DMS114 treated with DMSO at 0.1 percent for 48 hours (cell line): ENCODE measurements around the gene ARL17A.
"Not testable (repeated sequence)": the region's sequence is repeated elsewhere in the genome, so short reads cannot be mapped to it uniquely, and the experiment has no call there.

Experiments
- DNase-seq: peaks from one replicate; lab custom pipeline; 2025; ENCODE audit not compliant: unreplicated experiment; lab: John Stamatoyannopoulos, UW

Gene ARL17A

DNA sequence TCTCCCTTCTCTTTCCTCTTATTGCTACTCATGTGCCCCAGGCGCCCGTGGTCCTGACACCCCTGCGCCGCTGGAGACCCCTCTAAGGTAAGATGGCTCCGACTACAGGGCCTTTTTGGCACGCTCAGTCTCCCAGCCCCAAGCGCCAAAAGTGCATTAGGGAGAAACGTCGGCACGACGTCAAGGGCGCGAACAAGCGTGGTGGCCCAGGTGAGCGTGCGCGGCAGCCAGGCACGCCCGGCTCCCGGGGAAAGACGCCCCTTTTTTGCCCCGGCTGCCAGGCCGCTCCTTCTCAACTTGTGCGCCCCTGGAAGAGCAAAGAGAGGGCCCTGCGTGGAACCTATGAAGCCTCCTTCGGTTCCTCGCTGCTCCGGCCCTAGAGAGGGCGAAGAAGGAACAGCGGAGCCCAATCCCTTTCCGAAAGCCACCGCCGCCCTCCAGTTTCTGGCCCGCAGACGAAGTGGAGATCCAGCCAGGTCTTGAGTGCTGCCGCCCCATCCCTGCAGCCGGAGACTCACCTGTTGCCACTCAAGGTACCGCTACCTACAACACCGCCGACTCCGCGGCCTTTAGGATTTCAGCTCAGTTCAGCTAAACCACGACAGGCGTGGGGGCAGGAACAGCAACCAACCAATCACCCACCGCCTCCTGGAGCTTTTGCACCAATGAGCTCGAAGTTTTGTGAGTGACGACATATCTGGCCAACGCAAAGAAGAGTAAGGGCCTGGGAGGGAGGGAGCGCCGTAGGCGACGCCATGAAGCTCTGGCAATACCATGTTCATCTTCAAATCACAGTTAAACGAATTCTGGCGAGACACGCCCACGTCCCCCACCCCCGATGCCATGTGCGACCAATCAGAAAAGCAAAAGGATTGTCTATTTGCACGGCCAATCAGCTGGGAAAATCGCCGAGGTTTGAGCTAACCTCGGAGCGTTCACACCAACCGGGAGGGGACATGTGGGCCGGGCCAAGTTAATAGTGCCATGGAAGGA, at the start of gene ARL17A:
Gene ARL17A, minus strand, starts transcription at position 609 of the 993 bp plus-strand sequence. CDS start 3,369 bp downstream, outside the sequence.
- DNase-seq, result not testable (repeated sequence)

DNA sequence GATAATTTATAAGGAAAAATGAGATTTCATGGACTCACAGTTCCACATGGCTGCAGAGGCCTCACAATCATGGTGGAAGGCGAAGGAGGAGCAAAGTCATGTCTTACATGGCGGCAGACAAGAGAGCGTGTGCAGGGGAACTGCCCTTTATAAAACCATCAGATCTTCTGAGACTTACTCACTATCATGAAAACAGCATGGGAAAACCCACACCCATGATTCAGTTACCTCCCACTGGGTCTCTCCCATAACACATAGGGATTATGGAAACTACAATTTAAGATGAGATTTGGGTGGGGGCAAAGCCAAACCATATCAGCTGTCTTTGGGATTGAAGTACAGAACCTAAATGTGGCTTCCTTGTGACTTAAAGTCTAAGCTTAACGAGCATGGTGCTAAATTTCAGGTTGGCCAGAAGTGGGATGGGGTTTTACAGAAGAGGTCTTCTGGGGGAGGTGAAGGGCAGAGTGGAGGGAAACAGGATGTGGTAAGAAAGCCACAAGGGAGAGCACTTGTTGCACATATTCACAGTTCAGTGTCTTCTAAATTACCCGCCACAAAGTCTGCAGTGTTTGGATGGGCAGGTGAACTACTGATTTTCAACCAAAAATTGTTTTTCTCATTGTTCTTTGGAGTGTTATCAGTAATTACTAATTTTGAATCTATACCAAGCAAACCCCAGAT, 49.4 kb upstream of the ARL17A start:
- not testable (repeated sequence) for DNase-seq

DNA sequence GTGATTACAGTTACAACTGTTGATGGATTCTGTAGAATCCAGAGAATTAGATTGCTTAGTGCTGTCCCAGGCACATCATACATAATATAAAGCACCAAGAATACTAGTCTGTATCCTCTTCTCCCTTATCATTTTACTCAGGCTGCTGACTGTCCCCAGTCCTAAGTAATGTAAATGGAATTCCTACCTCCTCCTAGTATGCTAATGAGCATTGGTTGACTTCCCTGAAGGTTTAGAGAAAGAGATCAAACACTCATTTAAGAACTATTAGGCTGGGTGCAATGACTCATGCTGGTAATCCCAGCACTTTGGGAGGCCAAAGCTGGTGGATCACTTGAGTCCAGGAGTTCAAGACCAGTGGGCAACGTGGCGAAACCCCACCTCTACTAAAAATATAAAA, 48.0 kb upstream of the ARL17A start:
- DNase-seq, result not testable (repeated sequence)

DNA sequence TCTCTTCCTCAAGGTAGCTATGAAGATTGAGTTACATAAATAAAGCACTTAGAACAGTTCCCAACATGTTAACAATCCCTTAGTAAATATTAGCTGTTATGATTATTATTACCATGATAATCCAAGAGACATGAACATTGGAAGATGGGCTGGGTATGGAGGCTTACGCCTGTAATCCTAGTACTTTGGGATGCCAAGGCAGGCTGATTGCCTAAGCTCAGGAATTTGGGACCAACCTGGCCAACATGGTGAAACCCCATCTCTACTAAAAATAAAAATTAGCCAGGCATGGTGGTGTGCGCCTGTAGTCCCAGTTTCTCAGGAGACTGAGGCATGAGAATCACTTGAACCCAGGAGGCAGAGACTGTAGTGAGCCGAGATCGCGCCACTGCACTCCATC, 45.2 kb upstream of the ARL17A start:
- DNase-seq, result not testable (repeated sequence)

DNA sequence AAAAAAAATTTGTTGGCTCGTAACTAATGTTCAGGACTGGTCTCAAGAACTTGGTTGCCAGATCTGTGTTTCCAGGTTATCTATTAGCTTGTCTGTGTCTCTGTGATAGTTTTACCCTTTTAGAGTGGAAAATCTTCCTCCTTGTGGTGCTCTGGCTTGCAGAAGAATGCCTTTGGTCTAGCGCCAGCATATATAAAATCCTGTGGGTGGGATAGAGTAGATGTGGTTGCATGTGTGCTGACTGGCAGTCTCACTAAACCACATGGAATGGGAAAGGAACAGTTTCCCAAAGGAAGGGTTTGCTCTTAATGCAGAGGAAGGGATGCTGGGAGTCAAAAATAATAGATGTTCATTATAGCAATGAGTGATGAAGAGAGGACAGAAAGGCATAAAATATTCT, 44.3 kb upstream of the ARL17A start:
- not testable (repeated sequence) for DNase-seq

DNA sequence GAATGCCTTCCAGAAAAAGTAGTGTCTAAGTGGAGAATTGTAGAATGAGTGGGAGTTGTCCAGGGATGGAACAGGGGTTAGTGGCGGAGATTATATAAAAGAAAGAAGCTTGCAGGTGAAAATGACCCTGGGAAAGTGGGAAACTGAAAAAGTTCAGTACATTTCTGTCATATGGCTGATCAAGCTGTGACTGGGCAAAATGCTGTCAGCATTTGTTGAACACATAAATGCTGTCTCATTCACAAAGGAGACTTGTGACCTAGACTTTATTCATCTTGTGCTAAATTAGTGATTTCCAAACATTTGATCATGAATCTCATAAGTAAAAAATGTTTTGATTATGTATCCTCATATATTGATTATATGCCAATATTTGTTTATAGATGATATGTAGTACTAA, 39.5 kb upstream of the ARL17A start:
- DNase-seq, result not testable (repeated sequence)

DNA sequence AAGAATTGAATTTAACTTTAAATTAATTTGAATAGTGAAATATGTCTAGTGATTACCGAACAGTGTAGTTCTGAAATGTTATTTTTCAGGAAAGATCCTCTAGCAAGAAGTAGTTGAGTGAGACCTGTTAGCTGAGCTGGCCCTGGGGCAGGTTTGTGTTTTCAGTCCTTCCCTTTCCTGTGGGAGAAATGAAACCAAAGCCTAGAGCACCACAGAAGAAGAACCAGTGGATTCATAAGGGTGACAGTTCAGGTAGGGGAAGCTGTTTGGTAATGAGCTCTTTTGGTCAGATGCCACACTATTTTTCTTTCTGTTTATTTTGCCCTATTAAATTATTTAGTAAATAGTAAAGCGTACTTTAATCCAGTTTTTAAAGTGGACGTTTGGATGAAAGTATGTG, 37.6 kb upstream of the ARL17A start:
- not testable (repeated sequence) for DNase-seq

DNA sequence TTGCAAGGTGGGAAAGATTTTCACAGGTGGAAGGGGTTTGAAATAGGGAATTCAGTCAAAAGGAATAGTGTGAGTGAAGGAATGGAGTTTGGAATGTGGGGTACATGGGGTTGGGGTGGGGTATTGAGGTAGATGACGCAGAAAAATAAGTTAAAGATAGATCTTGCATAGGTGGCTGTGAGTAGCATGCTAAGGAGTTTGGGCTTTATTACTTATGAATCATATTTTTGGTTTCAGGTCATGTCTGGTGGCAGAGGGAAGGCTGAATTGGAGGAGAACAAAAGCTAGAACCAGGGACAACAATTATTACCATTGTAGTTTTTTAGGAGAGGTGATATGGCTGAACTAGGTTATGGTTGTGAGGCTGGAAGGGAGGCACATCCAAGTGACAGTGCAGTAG, 34.4 kb upstream of the ARL17A start:
- not testable (repeated sequence) for DNase-seq

DNA sequence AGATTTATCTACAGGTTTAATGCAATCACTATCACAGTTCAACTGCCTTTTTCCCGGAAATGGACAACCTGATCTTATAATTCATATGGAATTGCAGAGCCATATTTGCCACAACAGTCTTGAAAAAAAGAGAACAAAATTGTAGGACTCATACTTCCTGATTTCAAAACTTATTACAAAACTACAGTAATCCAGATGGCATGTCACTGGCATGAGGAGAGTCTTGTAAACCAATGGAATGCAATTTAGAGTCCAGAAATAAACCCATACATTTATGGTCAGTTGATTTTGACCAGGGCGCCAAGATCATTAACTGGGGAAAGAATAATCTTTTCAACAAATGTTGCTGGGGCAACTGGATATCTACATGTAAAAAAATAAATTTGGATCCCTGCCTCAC, 31.8 kb upstream of the ARL17A start:
- DNase-seq, result not testable (repeated sequence)

DNA sequence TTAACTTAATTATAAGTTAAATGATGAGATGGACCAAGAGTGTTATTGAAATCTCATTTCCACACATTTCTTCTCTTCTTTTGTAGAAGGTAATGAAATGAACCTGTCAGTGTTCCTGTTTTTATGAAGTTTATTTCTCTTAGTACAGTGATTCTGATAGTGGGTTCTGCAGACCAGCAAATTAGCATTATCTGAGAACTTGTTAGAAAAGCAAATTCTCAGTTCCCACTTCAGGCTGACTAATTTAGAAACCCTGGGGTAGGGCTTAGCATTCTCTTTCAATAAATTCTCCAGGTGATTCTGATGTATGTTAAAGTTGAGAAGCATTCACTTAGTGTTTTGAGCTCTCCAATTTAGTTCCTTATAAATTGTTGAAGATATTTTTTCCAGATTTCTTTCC, 23.6 kb upstream of the ARL17A start:
- DNase-seq, result not testable (repeated sequence)

DNA sequence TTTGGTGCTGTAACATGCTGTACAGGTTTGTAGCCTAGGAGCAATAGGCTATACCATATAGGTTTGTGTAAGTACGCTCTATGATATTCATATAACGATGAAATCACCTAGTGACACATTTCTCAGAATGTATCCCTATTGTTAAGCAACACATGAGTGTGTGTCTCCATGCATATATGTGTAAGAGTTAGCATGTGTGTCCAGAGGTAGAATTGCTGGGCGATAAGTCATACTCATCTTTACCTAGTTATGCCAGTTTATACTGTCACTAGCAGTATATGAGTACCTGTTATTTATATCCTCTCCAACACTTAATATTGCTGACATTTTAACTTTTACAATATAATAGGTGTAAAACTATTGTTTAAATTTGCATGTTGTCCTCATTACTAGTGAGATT, 21.3 kb upstream of the ARL17A start:
- DNase-seq, result not testable (repeated sequence)

DNA sequence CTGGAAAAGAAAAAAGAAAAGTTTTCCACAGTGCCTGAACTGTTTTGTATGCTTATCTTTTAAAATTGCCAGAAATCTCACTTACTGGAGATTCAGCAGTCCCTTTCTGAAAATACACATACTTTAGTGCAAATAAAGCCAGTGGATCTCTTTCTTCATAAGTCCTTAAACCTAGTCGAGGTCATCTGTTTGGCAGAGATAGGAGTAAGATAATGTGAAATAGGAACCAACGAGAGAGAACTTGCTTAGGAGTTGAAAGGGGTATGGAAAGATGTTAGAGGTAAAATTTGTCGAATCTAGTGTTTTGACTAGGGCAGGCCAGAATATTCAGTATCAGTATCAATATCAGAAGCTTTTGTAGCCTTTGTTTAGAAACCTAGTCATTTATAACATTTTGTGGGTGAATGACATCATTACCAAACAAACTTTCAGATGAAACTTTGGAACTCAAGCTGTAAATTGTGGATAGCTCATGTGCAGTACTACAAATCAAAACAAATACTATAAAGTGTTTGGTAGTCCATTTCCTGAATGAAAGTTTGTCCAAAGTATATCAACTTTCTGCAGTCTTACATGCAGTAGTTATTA, 18.9 kb upstream of the ARL17A start:
- not testable (repeated sequence) for DNase-seq

DNA sequence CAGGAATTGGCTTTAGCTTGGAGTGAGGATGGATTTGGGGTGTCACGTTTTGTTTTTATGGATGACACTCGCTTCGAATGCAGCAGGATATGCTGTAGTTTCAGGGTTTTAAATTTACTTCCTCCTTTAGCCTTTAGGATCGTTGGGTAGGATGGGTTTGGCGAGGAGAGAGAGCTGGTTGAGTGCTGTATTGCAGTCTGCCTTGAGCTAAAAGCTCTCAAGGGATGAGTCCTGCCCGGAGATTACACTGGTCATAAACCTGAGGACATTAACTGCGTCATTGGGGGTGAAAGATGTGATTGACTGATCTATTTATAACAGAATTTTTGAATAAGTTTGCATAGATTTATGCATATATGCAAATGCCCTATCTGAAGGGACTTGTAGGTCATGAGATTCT, 11.8 kb upstream of the ARL17A start:
- DNase-seq, result not testable (repeated sequence)

DNA sequence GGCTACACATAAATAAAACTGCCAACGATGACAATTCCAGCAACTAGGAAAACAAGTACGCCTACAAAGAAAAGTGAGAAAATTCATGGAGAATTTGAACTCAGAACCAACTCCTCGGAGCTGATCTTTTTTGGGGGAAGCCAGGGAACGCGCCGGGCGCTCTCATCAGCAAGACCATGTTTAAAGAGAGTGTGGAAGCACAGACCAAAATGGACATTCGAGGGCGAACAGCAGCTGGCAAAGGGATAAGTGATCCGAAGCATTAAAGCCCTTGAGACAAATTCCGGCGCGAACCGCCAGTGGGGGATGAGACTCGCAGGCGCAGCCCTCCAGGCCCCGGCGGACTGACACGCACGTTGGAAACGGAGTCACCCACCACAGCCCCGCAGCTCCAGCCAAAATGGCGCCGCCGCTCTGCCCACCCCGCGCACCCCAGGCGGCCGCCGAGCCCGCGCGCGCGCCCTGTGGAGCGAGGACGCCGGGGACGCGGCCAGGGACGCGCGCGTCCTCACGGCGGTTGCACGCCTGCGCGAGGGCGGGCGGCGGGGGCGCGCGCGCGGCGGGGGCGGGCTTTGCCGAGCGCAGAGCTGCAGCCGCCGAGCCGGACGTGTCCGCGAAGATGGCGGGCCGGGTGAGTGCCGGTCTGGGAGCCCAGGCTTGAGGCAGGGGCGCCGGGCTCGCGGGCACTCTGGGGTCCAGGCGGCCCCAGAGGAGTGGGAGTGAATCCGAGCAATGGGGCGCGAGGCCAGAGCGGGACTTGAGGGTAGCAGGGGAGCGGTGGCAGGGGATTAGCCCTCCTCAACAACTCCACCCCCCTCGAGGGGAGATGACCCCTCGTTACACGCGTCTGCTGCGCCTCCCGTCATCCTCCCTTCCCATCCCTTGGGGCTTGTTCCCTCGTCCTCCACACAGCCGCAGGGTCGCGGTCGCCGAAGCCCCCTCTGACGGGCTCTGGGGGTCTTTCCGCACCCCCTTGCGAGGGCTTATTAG, 11.0 kb upstream of the ARL17A start, which contains the start of gene NSF:
Gene NSF, plus strand, starts transcription at position 513 of the 990 bp plus-strand sequence. Its CDS starts 107 bp downstream, at position 620.
- DNase-seq, result not testable (repeated sequence)

DNA sequence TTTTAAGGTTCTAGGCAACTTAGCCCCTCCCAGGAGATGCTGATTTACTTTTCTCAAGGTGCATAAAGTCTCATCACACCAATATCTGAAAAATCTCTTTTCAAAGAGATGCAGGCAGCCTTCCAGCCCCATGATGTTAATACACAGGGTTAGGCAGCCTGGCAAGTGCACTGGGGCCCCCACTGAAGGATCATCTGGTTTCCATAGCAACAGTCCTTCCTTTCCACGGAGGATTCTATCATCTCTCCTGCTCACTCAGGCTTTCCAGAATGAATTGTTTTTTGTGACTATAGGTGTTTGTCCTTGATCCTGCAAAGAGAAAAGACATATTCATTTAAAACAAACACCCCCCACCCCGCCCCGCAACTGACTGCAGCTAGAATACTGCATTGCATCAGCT, 6.0 kb upstream of the ARL17A start:
- DNase-seq, result not testable (repeated sequence)

DNA sequence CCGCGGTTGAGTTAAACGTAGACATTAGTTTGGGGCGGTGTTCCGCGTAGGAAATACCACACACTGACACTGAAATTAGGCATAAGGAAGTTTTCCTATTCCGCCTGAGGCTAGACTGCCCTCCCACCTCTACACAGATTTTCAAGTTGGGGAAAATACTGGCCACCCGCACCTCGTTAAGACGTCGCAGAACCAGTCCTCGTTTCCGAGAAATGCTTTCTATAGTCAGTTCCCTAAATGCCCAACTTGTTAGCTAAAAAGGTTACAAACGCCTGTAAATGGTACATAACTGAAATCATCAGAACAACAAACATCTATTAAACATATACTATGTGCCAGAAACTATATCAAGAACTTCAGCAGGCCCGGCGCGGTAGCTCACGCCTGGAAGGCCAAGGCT, 591 bp upstream of the ARL17A start:
- DNase-seq, result not testable (repeated sequence)

DNA sequence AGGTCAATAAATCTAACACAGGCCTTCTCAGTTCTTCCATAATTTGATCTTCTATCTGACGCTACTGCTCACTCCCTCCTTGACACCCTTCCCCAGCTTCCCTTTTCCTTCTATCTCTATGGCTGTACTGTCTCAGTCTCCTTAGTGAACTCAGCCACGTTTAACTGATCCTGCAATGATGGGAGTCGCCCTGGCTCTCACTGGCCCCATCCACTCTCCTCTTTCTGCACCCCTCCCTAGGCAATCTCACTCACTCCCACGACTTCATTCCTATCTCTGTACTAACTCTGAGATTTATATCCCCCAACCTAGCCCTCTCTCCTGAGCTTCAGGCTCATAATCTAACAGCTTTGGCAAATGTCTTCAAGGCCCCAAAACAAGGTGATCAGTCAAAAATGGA, 7.7 kb downstream of the ARL17A start:
- not testable (repeated sequence) for DNase-seq

DNA sequence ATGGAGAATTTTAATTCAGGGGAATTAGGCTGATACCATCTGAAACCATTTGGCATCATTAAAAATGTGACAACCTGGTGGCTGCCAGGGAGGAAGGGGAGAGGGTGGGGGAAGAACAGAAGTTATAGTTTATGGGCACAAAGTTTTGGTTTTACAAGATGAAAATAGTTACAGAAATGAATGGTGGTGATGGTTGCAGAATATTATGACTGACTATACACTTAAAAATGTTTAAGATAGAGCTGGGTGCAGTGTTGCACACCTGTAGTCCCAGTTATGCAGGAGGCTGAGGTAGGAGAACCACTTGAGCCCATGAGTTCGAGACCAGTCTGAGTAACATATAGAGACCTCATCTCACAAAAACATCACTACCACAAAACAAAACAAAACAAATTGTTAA, 12.5 kb downstream of the ARL17A start:
- not testable (repeated sequence) for DNase-seq

DNA sequence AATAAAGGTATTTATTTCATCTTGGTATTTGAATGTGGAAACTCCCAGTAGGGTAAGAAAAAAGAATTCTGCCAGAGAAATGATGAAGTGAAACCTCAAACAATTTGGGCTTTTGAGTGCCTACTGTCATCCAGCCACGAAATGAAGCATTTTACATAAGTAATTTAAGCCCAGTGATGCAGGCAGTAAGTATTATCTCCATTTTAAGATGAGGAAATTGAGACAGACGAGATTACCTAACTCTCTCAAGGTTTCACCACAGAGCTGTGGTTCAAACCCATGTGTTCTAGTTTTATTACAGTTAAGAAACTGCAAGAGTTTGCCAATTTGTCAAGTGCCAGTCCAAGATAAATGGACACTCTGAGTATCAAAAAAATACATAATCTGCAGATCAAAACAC, 13.2 kb downstream of the ARL17A start:
- DNase-seq, result not testable (repeated sequence)

DNA sequence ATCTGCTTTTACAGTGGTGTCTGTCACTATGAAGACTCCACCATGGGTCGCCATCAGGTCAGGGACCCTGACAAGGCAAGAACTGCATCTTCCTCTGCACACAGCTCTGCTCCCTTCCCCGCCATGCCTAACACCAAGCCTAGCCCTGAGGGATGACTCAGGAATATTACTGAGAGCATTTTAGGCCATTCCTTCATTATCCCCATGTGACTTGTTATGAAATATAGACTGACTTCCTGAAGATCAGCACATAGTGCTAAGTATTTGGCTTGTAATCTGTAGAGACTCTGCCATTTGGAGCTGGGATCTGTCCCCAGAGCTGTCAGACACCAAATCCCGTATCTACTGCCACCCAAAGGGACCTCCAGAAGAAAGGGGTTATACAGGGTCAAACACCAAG, 19.4 kb downstream of the ARL17A start:
- not testable (repeated sequence) for DNase-seq
